T47D (cell line): ENCODE measurements around the gene ANKRD52.

ENCODE experiments used
- DNase-seq, 2 experiments: peaks; one replicate each; pipeline versions ENCODE4 v3.0.0 to v3.0.0-alpha.2; 2011 to 2012; ENCODE audit warnings: low read depth in 1 of 2, low spot score in 1 of 2
- JUND ChIP-seq: IDR thresholded peaks from 2 replicates; pipeline ENCODE4 v1.6.1; 2012; ENCODE audit warnings: low read depth
- in situ Hi-C: cut with HindIII; loops from 2 replicates; pipeline ENCODE4 v1.10.0; 2016; ENCODE audit warnings: low sequenced_read_pairs, low pct_unique_long_range_greater_than_20kb

The ANKRD52 gene

DNA sequence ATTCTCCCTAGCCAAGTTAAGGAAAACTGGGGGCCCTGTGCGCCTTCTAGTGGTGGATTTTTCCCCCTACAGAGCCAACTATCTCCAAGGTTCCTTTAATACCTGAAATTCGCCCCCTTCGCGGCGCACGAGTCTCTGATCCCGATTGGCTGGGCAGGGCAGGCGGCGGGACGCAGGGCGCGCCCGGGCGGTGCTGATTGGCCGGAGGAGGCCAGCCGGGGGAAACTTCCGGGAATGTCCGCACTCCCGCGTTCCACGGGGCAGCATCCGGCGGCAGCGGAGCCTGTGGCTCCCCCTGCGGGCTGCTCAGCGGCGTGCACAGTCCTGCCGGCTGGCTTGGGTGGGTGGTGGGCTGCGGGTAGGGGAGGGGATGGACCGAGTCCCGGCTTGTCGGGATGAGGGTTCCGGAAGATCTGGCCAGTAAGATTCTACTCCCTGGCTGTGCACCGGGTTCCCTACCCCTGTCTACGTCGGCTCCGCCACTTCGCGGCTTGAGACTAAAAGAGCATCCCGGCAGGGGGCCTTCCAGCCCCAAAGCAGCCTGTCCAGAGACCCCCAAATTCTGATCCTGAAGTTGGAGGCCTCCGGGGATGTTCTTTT is 34.0 kb downstream of the ANKRD52 start, which contains the start of gene NABP2:
NABP2 (plus strand) TSS at position 241 of the 600 bp plus-strand sequence. CDS start 515 bp downstream, outside the sequence.
- in situ Hi-C loops, result no loop called here
- TF ChIP-seq JUND, result no peak
- DNase-seq, result peak; percentile 99 to 100

DNA sequence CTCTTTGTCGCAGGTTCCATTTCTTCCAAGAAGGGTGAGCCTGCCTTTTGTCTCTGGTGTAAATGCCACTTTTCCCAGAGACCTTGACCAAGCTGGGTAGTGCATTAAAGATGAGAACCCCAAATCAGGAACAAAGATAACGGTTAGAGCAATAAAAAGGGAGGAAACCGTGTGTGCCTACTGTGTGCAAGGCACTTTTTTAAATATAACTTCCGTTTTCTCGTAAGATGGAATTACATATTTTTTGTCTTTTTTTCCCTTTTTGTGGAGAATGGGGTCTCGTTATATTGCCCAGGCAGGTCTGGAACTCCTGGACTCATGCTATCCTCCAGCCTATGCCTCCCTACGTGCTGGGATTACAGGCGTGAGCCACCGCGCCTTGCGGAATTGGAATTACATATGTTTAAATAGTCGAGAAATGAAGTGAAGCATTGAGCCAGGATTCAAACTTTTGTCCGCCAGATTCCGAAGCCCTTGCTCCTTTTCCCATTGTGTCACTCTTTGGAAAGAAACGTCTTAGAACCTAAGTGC is 34.5 kb downstream of the ANKRD52 start:
- no peak for TF ChIP-seq JUND
- DNase-seq, result no peak
- in situ Hi-C loops, result no loop called here

GRCh38 chr12:56222531-56222895 is 35.7 kb downstream of the ANKRD52 start:
- in situ Hi-C loops, result no loop called here
- DNase-seq, result no peak
- TF ChIP-seq JUND, result no peak

DNA sequence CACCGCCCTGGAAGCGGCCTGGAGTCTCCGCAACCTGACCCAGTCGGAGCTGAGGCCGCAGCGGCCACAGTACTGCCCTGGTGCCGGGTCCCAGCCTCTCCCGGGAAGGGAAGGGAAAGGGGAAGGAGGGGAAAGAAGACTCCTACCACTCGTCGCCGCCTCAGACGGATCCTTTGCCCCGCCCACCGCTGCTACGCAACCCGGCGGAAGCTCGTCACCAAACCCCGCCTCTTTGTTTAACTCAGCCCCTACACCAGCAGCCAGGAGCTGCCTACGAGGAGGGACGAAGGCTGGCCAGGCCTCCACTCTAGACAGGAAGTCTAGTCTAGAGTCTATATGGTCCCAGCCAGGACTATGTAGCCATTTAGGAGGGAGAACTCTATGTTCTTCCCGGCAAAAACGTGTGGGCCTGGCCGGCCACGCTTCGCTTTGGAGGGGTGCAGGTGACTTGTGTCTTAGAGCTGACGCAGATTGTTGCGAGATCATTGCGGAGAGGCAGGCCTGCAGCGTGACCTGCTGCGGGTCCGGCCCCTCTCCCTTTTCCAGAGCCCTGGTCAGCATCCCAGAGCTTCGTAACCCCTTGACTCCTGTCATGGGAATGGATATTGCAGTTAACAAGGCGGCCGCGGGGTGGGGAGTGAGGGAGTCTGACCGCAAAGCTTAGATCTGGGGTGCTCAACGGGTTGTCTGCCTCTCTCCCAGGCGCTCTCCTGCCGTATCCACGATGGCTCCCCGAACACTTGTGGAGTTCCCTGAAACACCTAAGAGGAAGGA is 36.2 kb downstream of the ANKRD52 start, which contains the start of gene RNF41:
RNF41 (minus strand) TSS at position 166 of the 774 bp plus-strand sequence. CDS start 7,875 bp downstream, outside the sequence.
- in situ Hi-C loops, result no loop called here
- peak; percentile 98 to 99 for DNase-seq
- no peak for TF ChIP-seq JUND

GRCh38 chr12:56221232-56221756 is 36.9 kb downstream of the ANKRD52 start:
- DNase-seq, result peak; percentile 59 to 81
- no peak for TF ChIP-seq JUND
- in situ Hi-C loops, result no loop called here

DNA sequence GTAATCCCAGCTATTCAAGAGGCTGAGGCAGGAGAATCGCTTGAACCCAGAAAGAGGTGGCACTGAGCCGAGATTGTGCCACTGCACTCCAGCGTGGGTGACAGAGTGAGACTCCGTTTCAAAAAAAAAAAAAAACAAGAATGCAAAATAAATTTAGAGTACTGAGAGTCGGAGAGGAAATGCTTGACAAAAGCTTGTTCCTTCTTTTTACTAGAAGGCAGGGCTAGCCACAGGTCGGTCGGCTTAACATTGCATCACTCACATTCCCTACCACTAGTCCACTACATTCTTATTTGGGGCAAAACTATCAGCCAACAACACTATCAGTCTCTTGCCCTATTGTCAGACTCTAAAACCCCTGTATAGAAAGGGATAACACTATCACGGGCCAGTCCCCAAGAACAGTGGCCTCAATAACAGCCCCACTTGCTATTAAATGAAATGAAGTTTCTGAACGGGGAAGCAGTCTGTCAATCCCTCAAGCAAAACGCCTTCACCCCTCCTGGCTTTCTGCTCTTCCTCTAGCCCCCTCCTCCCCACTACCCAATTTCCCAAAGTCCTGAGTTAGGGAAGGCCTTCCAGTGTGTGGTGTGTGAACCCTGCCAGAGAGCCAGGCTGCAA is 37.5 kb downstream of the ANKRD52 start:
- no peak for TF ChIP-seq JUND
- peak in 1 of 2 experiments; percentile 33 for DNase-seq
- in situ Hi-C loops, result no loop called here

- in situ Hi-C loops, result no loop called here
- DNase-seq, result no peak
- TF ChIP-seq JUND, result no peak
Observed at GRCh38 chr12:56219840-56220239, 38.3 kb downstream of the ANKRD52 start.

GRCh38 chr12:56216461-56216860 is 41.7 kb downstream of the ANKRD52 start:
- TF ChIP-seq JUND, result no peak
- DNase-seq, result no peak
- in situ Hi-C loops, result no loop called here

GRCh38 chr12:56213878-56214277 is 44.3 kb downstream of the ANKRD52 start:
- in situ Hi-C loops, result no loop called here
- TF ChIP-seq JUND, result no peak
- no peak for DNase-seq

DNA sequence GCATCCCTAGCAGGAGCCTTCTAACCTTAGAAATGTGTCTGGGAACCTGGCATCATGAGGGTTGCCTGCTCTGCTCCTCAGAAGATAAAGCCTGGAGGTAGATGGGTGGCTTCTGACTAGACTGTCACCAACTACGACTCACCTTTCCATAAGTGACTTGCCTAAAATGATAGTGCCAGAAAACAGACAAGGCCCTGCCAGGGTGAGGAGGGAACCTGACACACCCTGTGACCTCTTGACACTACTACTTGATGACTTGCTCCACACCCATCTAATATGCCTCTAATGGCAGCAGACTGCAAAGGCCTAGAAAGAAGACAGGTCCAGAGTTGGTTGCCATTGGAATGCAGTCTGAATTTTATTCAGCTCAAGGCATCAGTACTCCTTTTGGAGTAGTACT is 45.8 kb downstream of the ANKRD52 start:
- DNase-seq, result no peak
- in situ Hi-C loops, result no loop called here
- no peak for TF ChIP-seq JUND

GRCh38 chr12:56208006-56208405 is 50.2 kb downstream of the ANKRD52 start:
- DNase-seq, result no peak
- no peak for TF ChIP-seq JUND
- in situ Hi-C loops, result no loop called here

- in situ Hi-C loops, result no loop called here
- DNase-seq, result peak in 1 of 2 experiments; percentile 72
- TF ChIP-seq JUND, result no peak
Observed at GRCh38 chr12:56206452-56207166, 51.6 kb downstream of the ANKRD52 start.
